D721Med (cell line): ENCODE data around the gene PLCB1.
A peak's percentile ranks its signal among the peaks of the same experiment; 100 is the strongest.

Experiments used
- DNase-seq: peaks from one replicate; pipeline ENCODE4 v3.0.0; 2011; ENCODE audit warnings: low spot score; ENCODE audit not compliant: insufficient read length
- FAIRE-seq: peaks from 2 replicates; lab custom pipeline; 2011; peaks lifted over from hg19 to GRCh38; lab: Jason Lieb, UNC
- CTCF ChIP-seq: IDR thresholded peaks from 2 replicates; pipeline ENCODE4 v1.5.1; 2012; ENCODE audit warnings: mild to moderate bottlenecking, control low read depth; ENCODE audit not compliant: insufficient read depth; ENCODE audit errors: missing control alignments

The PLCB1 gene

GRCh38 chr20:8714206-8714605 lies 582.1 kb downstream of the PLCB1 start:
- no peak for DNase-seq
- TF ChIP-seq CTCF: no peak

GRCh38 chr20:8718279-8718678 lies 586.2 kb downstream of the PLCB1 start:
- FAIRE-seq: no peak
- DNase-seq: no peak
- no peak for TF ChIP-seq CTCF

More at GRCh38 chr20:8714206-8714605, 582.1 kb downstream of the PLCB1 start:
- FAIRE-seq: no peak

- FAIRE-seq: no peak
- no peak for TF ChIP-seq CTCF
- no peak for DNase-seq
Measured at GRCh38 chr20:8720089-8720488, 588.0 kb downstream of the PLCB1 start.

GRCh38 chr20:8721098-8721497 lies 589.0 kb downstream of the PLCB1 start:
- no peak for FAIRE-seq
- DNase-seq: no peak
- peak; percentile 92 for TF ChIP-seq CTCF

GRCh38 chr20:8722277-8722928 lies 590.3 kb downstream of the PLCB1 start:
- DNase-seq (no peak), FAIRE-seq (no peak)
- peak; percentile 89 for TF ChIP-seq CTCF

GRCh38 chr20:8723296-8723695 lies 591.2 kb downstream of the PLCB1 start:
- no peak for FAIRE-seq
- no peak for DNase-seq
- TF ChIP-seq CTCF: no peak

GRCh38 chr20:8724884-8725283 lies 592.8 kb downstream of the PLCB1 start:
- DNase-seq (no peak), FAIRE-seq (no peak)
- no peak for TF ChIP-seq CTCF
